ENCODE results near the gene FIGN. TPM values are rescaled to one million over a fixed set of nuclear protein-coding genes. Genes with fewer than 3 reads are reported as not detected.

Gene FIGN
- total RNA-seq, 1 experiment from 2014 or later: not detected

DNA sequence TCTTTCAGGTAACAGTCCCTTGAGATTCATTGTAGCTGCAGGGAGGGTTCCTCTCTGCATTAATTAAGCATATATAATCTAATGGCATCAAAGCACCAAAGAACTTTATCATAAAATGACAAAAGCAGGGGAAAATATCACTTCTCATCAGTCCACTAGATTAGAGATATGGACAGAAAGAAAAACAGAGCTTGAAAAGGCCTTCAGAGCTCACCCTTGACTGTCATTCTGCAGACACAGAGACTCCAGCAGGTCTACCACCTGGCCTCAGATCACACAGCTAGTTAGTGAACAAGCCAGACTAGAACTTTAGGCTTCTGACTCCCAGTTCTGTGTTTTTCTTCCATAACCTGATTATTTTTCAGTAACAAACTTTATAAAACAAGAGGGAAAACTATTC is 88.5 kb downstream of the FIGN start (continued):
- TF ChIP-seq, protein P1, sequence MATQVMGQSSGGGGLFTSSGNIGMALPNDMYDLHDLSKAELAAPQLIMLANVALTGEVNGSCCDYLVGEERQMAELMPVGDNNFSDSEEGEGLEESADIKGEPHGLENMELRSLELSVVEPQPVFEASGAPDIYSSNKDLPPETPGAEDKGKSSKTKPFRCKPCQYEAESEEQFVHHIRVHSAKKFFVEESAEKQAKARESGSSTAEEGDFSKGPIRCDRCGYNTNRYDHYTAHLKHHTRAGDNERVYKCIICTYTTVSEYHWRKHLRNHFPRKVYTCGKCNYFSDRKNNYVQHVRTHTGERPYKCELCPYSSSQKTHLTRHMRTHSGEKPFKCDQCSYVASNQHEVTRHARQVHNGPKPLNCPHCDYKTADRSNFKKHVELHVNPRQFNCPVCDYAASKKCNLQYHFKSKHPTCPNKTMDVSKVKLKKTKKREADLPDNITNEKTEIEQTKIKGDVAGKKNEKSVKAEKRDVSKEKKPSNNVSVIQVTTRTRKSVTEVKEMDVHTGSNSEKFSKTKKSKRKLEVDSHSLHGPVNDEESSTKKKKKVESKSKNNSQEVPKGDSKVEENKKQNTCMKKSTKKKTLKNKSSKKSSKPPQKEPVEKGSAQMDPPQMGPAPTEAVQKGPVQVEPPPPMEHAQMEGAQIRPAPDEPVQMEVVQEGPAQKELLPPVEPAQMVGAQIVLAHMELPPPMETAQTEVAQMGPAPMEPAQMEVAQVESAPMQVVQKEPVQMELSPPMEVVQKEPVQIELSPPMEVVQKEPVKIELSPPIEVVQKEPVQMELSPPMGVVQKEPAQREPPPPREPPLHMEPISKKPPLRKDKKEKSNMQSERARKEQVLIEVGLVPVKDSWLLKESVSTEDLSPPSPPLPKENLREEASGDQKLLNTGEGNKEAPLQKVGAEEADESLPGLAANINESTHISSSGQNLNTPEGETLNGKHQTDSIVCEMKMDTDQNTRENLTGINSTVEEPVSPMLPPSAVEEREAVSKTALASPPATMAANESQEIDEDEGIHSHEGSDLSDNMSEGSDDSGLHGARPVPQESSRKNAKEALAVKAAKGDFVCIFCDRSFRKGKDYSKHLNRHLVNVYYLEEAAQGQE (IDR thresholded peaks at IDR 0.05; ENCODE audit: low read depth): no peak

DNA sequence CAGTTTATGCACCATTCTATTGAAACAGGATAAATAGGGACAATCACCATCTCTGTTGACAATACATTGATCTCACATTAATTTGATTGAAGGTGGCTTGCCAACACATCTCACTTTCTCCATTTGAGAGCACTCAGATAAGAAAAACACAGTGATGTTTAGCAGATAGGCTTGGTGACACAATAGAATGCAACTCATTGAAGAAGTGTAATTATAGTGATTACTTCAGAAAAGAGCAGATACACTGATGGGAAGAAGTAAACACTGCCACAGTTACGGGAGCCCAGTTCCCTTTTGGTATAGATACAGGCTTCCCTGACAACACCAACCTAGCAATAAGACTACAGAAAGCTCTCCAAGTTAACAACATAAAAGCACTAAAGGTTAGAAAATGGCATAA is 89.1 kb downstream of the FIGN start:
- RAD21 ChIA-PET (ENCODE audit: low non-redundant PET in 1 of 2, low total read pairs in 2 of 2, uncharacterized antibody in 2 of 2, unreplicated experiment in 2 of 2): no interaction called here
- no TSS peak for BruUV-seq (replicated peaks)
- intact Hi-C loops (cut with micrococcal nuclease): no loop called here
- no peaks in the 10 kb centered on the region for H3K79me2 ChIP-seq (ENCODE audit: insufficient read depth, low read length)
- H3K36me3 ChIP-seq (ENCODE audit: control insufficient read depth in 1 of 2, insufficient read depth in 2 of 2, low read length in 2 of 2): no peaks in the 10 kb centered on the region
- CTCF ChIA-PET: no interaction called here
- no peak overlapping the region for H3K4me3 ChIP-seq (replicated peaks in 1 of 2; ENCODE audit: low read depth in 1 of 2, low read length in 2 of 2)
- no peak for ATAC-seq
- H2AFZ ChIP-seq (ENCODE audit: low read depth, low read length, poor library complexity, severe bottlenecking): no peak overlapping the region
- H3K9me3 ChIP-seq (ENCODE audit: control insufficient read depth in 1 of 2, insufficient read depth in 1 of 2, low read depth in 1 of 2, low read length in 2 of 2): no peaks in the 10 kb centered on the region
- H3K27ac ChIP-seq (ENCODE audit: low read depth, low read length): no peak overlapping the region
- no peaks in the 10 kb centered on the region for H4K20me1 ChIP-seq (ENCODE audit: insufficient read depth)
- no peaks in the 10 kb centered on the region for H3K4me1 ChIP-seq (ENCODE audit: control insufficient read depth in 1 of 2, insufficient read depth in 2 of 2, low read length in 2 of 2)
- DNase-seq (ENCODE audit: low read depth, low spot score): no peak
- no peak overlapping the region for H3K4me2 ChIP-seq (ENCODE audit: low read length)
- H3K9ac ChIP-seq (ENCODE audit: low read length): no peak overlapping the region
- peaks cover 14% of the 10 kb centered on the region for H3K27me3 ChIP-seq (ENCODE audit: insufficient read depth, low read length)
- H3K9me2 ChIP-seq (ENCODE audit: insufficient read depth): no peaks in the 10 kb centered on the region
- POLR2A ChIA-PET: no interaction called here
- TF ChIP-seq, protein P1 (IDR thresholded peaks at IDR 0.05; ENCODE audit: low read depth): no peak
- TF ChIP-seq ZNF274 (IDR thresholded peaks at IDR 0.05; ENCODE audit: low read depth, low read length) (no peak), JUND (IDR thresholded peaks at IDR 0.05) (no peak), FOSL1 (IDR thresholded peaks at IDR 0.05; ENCODE audit: low read depth) (no peak), EZH2 (IDR thresholded peaks at IDR 0.05) (no peak), CEBPB (IDR thresholded peaks at IDR 0.05; ENCODE audit: low read depth) (no peak), EGR1 (IDR thresholded peaks at IDR 0.05; ENCODE audit: low read depth) (no peak), CBX3 (IDR thresholded peaks at IDR 0.05; ENCODE audit: low read depth) (no peak), YY1 (IDR thresholded peaks at IDR 0.05; ENCODE audit: extremely low read depth, insufficient replicate concordance, low read depth, low read length) (no peak), POLR2A (IDR thresholded peaks at IDR 0.05; ENCODE audit: borderline replicate concordance, extremely low read depth, insufficient read depth, insufficient read length) (no peak), RAD21 (IDR thresholded peaks at IDR 0.05; ENCODE audit: low read depth) (no peak), TCF7L2 (IDR thresholded peaks at IDR 0.05; ENCODE audit: borderline replicate concordance, extremely low read depth, insufficient read depth, insufficient read length) (no peak), SIN3A (IDR thresholded peaks at IDR 0.05; ENCODE audit: low read depth) (no peak), SRF (IDR thresholded peaks at IDR 0.05; ENCODE audit: low read depth) (no peak), POLR2AphosphoS5 (IDR thresholded peaks at IDR 0.05; ENCODE audit: low read depth, low read length) (no peak)
- TF ChIP-seq, protein P2, sequence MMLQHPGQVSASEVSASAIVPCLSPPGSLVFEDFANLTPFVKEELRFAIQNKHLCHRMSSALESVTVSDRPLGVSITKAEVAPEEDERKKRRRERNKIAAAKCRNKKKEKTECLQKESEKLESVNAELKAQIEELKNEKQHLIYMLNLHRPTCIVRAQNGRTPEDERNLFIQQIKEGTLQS (IDR thresholded peaks at IDR 0.05): no peak
- TF ChIP-seq, protein P3, sequence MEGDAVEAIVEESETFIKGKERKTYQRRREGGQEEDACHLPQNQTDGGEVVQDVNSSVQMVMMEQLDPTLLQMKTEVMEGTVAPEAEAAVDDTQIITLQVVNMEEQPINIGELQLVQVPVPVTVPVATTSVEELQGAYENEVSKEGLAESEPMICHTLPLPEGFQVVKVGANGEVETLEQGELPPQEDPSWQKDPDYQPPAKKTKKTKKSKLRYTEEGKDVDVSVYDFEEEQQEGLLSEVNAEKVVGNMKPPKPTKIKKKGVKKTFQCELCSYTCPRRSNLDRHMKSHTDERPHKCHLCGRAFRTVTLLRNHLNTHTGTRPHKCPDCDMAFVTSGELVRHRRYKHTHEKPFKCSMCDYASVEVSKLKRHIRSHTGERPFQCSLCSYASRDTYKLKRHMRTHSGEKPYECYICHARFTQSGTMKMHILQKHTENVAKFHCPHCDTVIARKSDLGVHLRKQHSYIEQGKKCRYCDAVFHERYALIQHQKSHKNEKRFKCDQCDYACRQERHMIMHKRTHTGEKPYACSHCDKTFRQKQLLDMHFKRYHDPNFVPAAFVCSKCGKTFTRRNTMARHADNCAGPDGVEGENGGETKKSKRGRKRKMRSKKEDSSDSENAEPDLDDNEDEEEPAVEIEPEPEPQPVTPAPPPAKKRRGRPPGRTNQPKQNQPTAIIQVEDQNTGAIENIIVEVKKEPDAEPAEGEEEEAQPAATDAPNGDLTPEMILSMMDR (IDR thresholded peaks at IDR 0.05 in 2 of 3, conservative IDR thresholded peaks at IDR 0.05 in 1 of 3; ENCODE audit: borderline replicate concordance in 1 of 3, insufficient read depth in 1 of 3, low read depth in 2 of 3, low read length in 2 of 3): no peak

Measured in HCT116 (cell line).